Mucosa of gallbladder (tissue), 1 donor: ENCODE data around the gene EXTL2. TPM values are rescaled to one million over a fixed set of nuclear protein-coding genes. Genes with fewer than 3 reads are reported as not detected.
"Not testable (repeated sequence)": the region's sequence is repeated elsewhere in the genome, so short reads cannot be mapped to it uniquely, and the experiment has no call there.

Source experiments
- DNase-seq: peaks from one replicate; pipeline ENCODE4 v3.0.0-alpha.2; 2020; ENCODE audit warnings: low spot score
- total RNA-seq: library from RNA; stranded (reverse); gene quantifications from one replicate; pipeline ENCODE4 v1.2.1, GENCODE V29; 2021
- donor health status: DM: no; HTN: no; CAD: no.

Gene EXTL2
- total RNA-seq, 1 donor from 2014 or later: 12.8 TPM

- DNase-seq: no peak
These were observed 34.1 kb downstream of the EXTL2 start for GRCh38 chr1:100860397-100860991.

- not testable (repeated sequence) for DNase-seq
These were observed 39.5 kb downstream of the EXTL2 start for GRCh38 chr1:100855116-100855515.

- DNase-seq: no peak
These were observed 41.7 kb downstream of the EXTL2 start for GRCh38 chr1:100852976-100853375.

- DNase-seq: no peak
These were observed 42.9 kb downstream of the EXTL2 start for GRCh38 chr1:100851726-100852125.

GRCh38 chr1:100847361-100848082 lies 47.1 kb downstream of the EXTL2 start:
- no peak for DNase-seq

- DNase-seq: not testable (repeated sequence)
These were observed 51.5 kb downstream of the EXTL2 start for GRCh38 chr1:100843160-100843559.

GRCh38 chr1:100835866-100836842 lies 58.5 kb downstream of the EXTL2 start:
- DNase-seq: no peak

- no peak for DNase-seq
These were observed 59.6 kb downstream of the EXTL2 start for GRCh38 chr1:100834777-100835660.

GRCh38 chr1:100832694-100833428 lies 61.8 kb downstream of the EXTL2 start:
- DNase-seq: no peak

- DNase-seq: not testable (repeated sequence)
These were observed 69.0 kb downstream of the EXTL2 start for GRCh38 chr1:100825666-100826065.

Other genes with a start within 250 kb of the EXTL2 start
- gene VCAM1, start 175.1 kb downstream of the EXTL2 start, total RNA-seq: 9.7 TPM
- gene SLC30A7, start 1.2 kb upstream of the EXTL2 start, total RNA-seq: 35.0 TPM
- gene DPH5, start 130.9 kb upstream of the EXTL2 start, total RNA-seq: 25.6 TPM